Mononuclear cell (primary cell): ENCODE measurements around the gene UFD1. TPM values are rescaled to one million over a fixed set of nuclear protein-coding genes. Genes with fewer than 3 reads are reported as not detected.

Experiments used
- H3K27me3 ChIP-seq: 2 replicates; pipeline ENCODE4 v1.6.0; 2011; ENCODE audit warnings: low read length, control low read depth; ENCODE audit not compliant: insufficient read depth
- H3K4me1 ChIP-seq: 2 replicates; pipeline ENCODE4 v1.5.1; 2011; ENCODE audit warnings: mild to moderate bottlenecking, low read length, control low read depth; ENCODE audit not compliant: insufficient read depth
- H3K4me3 ChIP-seq: 2 replicates; pipeline ENCODE4 v1.5.1; 2011; ENCODE audit warnings: mild to moderate bottlenecking, low read length, moderate library complexity
- H3K9me3 ChIP-seq: 2 replicates; pipeline ENCODE4 v1.5.1; 2011; ENCODE audit warnings: low read depth, mild to moderate bottlenecking, control low read depth, low read length
- total RNA-seq: library from RNA; depleted of rRNA; stranded (reverse); fragments of >200 nt; gene quantifications from one replicate; pipeline ENCODE4 v1.2.3, GENCODE V29; 2012

The UFD1 gene
- total RNA-seq, 1 donor: 64.6 TPM

GRCh38 chr22:19505735-19506126, 26.7 kb upstream of the UFD1 start:
- no peaks in the 10 kb centered on the region for H3K27me3 ChIP-seq
- H3K4me3 ChIP-seq: no peak overlapping the region
- peaks cover 6% of the 10 kb centered on the region for H3K4me1 ChIP-seq
- no peaks in the 10 kb centered on the region for H3K9me3 ChIP-seq

DNA sequence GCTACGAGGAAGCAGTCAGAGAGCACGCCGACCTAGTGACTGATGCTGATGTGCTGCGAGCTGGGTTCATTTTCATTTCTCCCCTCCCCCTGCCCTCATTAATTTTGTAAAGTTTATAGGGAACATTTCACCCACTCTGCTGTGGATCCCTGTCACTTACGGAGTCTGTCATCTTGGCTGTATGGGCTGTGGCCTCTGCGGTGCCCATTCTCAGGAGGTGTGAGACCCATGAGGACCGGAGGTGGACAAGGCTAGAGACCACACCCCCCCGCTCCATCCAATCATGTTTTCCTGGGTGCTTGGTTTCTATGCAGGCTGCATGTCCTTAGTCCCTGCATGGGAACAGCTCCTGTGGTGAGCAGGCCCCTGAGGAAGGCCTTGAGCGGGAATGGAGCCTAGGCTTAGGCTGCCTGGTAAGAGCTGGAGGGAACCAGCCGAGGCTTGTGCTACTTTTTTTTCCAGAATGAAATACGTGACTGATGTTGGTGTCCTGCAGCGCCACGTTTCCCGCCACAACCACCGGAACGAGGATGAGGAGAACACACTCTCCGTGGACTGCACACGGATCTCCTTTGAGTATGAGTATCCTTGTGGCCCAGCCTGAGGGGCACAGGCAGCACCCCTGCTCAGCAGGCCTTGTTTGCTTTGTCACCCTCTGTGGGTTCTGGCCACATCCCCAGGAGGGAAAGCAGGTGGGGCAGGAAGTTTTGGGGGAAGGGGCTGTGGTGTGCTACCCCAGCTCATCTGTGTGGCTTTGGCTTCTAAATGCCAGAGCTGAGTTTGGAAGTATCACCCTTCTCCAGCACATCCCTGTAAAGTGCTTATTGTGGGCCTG, 26.1 kb upstream of the UFD1 start:
- H3K9me3 ChIP-seq: no peaks in the 10 kb centered on the region
- peaks cover 6% of the 10 kb centered on the region for H3K4me1 ChIP-seq

GRCh38 chr22:19503869-19504268, 24.9 kb upstream of the UFD1 start:
- no peak overlapping the region for H3K4me3 ChIP-seq
- peaks cover 6% of the 10 kb centered on the region for H3K4me1 ChIP-seq
- no peaks in the 10 kb centered on the region for H3K9me3 ChIP-seq
- no peaks in the 10 kb centered on the region for H3K27me3 ChIP-seq

More for the DNA sequence above, 26.1 kb upstream of the UFD1 start:
- Histone ChIP-seq H3K4me3 (no peak overlapping the region), H3K27me3 (no peaks in the 10 kb centered on the region)

GRCh38 chr22:19503367-19503766, 24.4 kb upstream of the UFD1 start:
- H3K4me3 ChIP-seq: no peak overlapping the region
- peaks cover 6% of the 10 kb centered on the region for H3K4me1 ChIP-seq
- no peaks in the 10 kb centered on the region for H3K9me3 ChIP-seq
- H3K27me3 ChIP-seq: no peaks in the 10 kb centered on the region

- H3K9me3 ChIP-seq: no peaks in the 10 kb centered on the region
- no peak overlapping the region for H3K4me3 ChIP-seq
- H3K27me3 ChIP-seq: no peaks in the 10 kb centered on the region
- H3K4me1 ChIP-seq: peaks cover 6% of the 10 kb centered on the region
These were observed 23.0 kb upstream of the UFD1 start for GRCh38 chr22:19501897-19502447.

GRCh38 chr22:19499880-19500242, 20.9 kb upstream of the UFD1 start:
- Histone ChIP-seq H3K27me3 (no peaks in the 10 kb centered on the region), H3K9me3 (no peaks in the 10 kb centered on the region), H3K4me1 (no peaks in the 10 kb centered on the region), H3K4me3 (no peak overlapping the region)

- Histone ChIP-seq H3K4me1 (no peaks in the 10 kb centered on the region), H3K9me3 (no peaks in the 10 kb centered on the region), H3K27me3 (no peaks in the 10 kb centered on the region), H3K4me3 (no peak overlapping the region)
These were observed 20.4 kb upstream of the UFD1 start for GRCh38 chr22:19499236-19499879.

GRCh38 chr22:19498866-19499190, 19.8 kb upstream of the UFD1 start:
- Histone ChIP-seq H3K9me3 (no peaks in the 10 kb centered on the region), H3K4me1 (no peaks in the 10 kb centered on the region), H3K27me3 (no peaks in the 10 kb centered on the region), H3K4me3 (no peak overlapping the region)

GRCh38 chr22:19498154-19498865, 19.3 kb upstream of the UFD1 start:
- Histone ChIP-seq H3K9me3 (no peaks in the 10 kb centered on the region), H3K4me3 (no peak overlapping the region), H3K4me1 (no peaks in the 10 kb centered on the region), H3K27me3 (no peaks in the 10 kb centered on the region)

- Histone ChIP-seq H3K4me3 (no peak overlapping the region), H3K27me3 (no peaks in the 10 kb centered on the region), H3K4me1 (no peaks in the 10 kb centered on the region), H3K9me3 (no peaks in the 10 kb centered on the region)
These were observed 18.3 kb upstream of the UFD1 start for GRCh38 chr22:19497245-19497644.

GRCh38 chr22:19496324-19496630, 17.3 kb upstream of the UFD1 start:
- H3K4me1 ChIP-seq: no peaks in the 10 kb centered on the region
- H3K9me3 ChIP-seq: no peaks in the 10 kb centered on the region

GRCh38 chr22:19495562-19496323, 16.8 kb upstream of the UFD1 start:
- Histone ChIP-seq H3K27me3 (no peaks in the 10 kb centered on the region), H3K4me1 (no peaks in the 10 kb centered on the region), H3K4me3 (no peak overlapping the region), H3K9me3 (no peaks in the 10 kb centered on the region)

More at GRCh38 chr22:19496324-19496630, 17.3 kb upstream of the UFD1 start:
- H3K4me3 ChIP-seq: no peak overlapping the region
- H3K27me3 ChIP-seq: no peaks in the 10 kb centered on the region

DNA sequence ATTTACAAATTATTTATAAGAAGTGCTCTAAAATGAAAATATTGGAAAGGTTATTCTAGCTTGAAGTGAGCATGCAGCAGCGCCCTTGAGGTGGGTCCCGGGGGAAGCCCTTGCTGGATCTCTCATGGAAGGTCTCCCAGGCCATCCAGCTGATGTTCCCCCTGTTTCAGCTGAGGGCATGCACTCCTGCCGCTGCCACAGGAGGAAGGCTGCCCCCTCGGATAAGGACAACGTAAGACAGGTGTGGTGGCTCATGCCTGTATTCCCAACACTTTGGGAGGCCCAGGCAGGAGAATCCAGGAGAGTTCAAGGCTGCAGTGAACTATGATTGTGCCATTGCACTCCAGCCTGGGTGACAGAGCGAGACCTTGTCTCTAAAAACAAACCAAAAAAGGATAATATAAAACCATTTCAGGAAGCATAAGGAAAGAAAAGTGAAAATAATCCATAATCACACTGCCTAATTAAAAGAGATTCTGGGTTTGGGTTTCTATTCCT, 15.7 kb upstream of the UFD1 start:
- Histone ChIP-seq H3K27me3 (no peaks in the 10 kb centered on the region), H3K4me1 (no peaks in the 10 kb centered on the region), H3K9me3 (no peaks in the 10 kb centered on the region), H3K4me3 (no peak overlapping the region)

GRCh38 chr22:19494001-19494560, 15.1 kb upstream of the UFD1 start:
- Histone ChIP-seq H3K4me3 (no peak overlapping the region), H3K4me1 (no peaks in the 10 kb centered on the region), H3K9me3 (no peaks in the 10 kb centered on the region), H3K27me3 (no peaks in the 10 kb centered on the region)
